Measurements from ENCODE around the gene INCENP.

The INCENP gene

GRCh38 chr11:62179995-62180394 is 56.2 kb downstream of the INCENP start:
- H3F3A ChIP-seq (ENCODE audit: insufficient read depth): no peaks in the 10 kb centered on the region
- no peak overlapping the region for H3K4me2 ChIP-seq (ENCODE audit: low read depth, low read length, poor library complexity, severe bottlenecking)
- no peaks in the 10 kb centered on the region for H3K79me2 ChIP-seq (ENCODE audit: insufficient read depth, low read length)
- H4K20me1 ChIP-seq (ENCODE audit: low read depth, low read length): no peaks in the 10 kb centered on the region
- no peak overlapping the region for H3K4me3 ChIP-seq (ENCODE audit: insufficient read depth, low read length, poor library complexity, severe bottlenecking)
- no peaks in the 10 kb centered on the region for H3K9me3 ChIP-seq (ENCODE audit: insufficient read depth, low read length)
- TF ChIP-seq CTCF (IDR thresholded peaks at IDR 0.05; ENCODE audit: insufficient read depth, low read length, poor library complexity, severe bottlenecking): no peak
- TF ChIP-seq EZH2phosphoT487 (conservative IDR thresholded peaks at IDR 0.05; ENCODE audit: low read length): no peak
- H3K36me3 ChIP-seq (ENCODE audit: low read length): no peaks in the 10 kb centered on the region
- no peak overlapping the region for H3K9ac ChIP-seq (ENCODE audit: low read length)
- H3K9me2 ChIP-seq (replicated peaks; ENCODE audit: insufficient read depth, low read length): no peaks in the 10 kb centered on the region
- H2AFZ ChIP-seq (ENCODE audit: low read depth, low read length, severe bottlenecking): no peak overlapping the region
- H3K27me3 ChIP-seq (ENCODE audit: low read length): no peaks in the 10 kb centered on the region; the same call in none of the 2 replicates
- no peak overlapping the region for H3K27ac ChIP-seq (ENCODE audit: low read depth, low read length)

GRCh38 chr11:62181097-62181496 is 57.3 kb downstream of the INCENP start:
- no peak overlapping the region for H3K9ac ChIP-seq (ENCODE audit: low read length)
- H3K4me2 ChIP-seq (ENCODE audit: low read depth, low read length, poor library complexity, severe bottlenecking): no peak overlapping the region
- no peak overlapping the region for H3K4me3 ChIP-seq (ENCODE audit: insufficient read depth, low read length, poor library complexity, severe bottlenecking)
- H3K27ac ChIP-seq (ENCODE audit: low read depth, low read length): no peak overlapping the region
- H3F3A ChIP-seq (ENCODE audit: insufficient read depth): no peaks in the 10 kb centered on the region
- H3K9me3 ChIP-seq (ENCODE audit: insufficient read depth, low read length): no peaks in the 10 kb centered on the region
- no peaks in the 10 kb centered on the region for H3K79me2 ChIP-seq (ENCODE audit: insufficient read depth, low read length)
- no peak overlapping the region for H2AFZ ChIP-seq (ENCODE audit: low read depth, low read length, severe bottlenecking)
- H3K27me3 ChIP-seq (ENCODE audit: low read length): no peaks in the 10 kb centered on the region; the same call in 1 of the 2 replicates
- H3K9me2 ChIP-seq (replicated peaks; ENCODE audit: insufficient read depth, low read length): no peaks in the 10 kb centered on the region
- TF ChIP-seq EZH2phosphoT487 (conservative IDR thresholded peaks at IDR 0.05; ENCODE audit: low read length) (no peak), CTCF (IDR thresholded peaks at IDR 0.05; ENCODE audit: insufficient read depth, low read length, poor library complexity, severe bottlenecking) (no peak)
- H4K20me1 ChIP-seq (ENCODE audit: low read depth, low read length): no peaks in the 10 kb centered on the region
- H3K36me3 ChIP-seq (ENCODE audit: low read length): no peaks in the 10 kb centered on the region

- H3K9me2 ChIP-seq (replicated peaks; ENCODE audit: insufficient read depth, low read length): no peaks in the 10 kb centered on the region
- no peaks in the 10 kb centered on the region for H3F3A ChIP-seq (ENCODE audit: insufficient read depth)
- no peak overlapping the region for H3K4me2 ChIP-seq (ENCODE audit: low read depth, low read length, poor library complexity, severe bottlenecking)
- no peak overlapping the region for H3K4me3 ChIP-seq (ENCODE audit: insufficient read depth, low read length, poor library complexity, severe bottlenecking)
- H3K79me2 ChIP-seq (ENCODE audit: insufficient read depth, low read length): no peaks in the 10 kb centered on the region
- no peak overlapping the region for H3K27ac ChIP-seq (ENCODE audit: low read depth, low read length)
- no peak overlapping the region for H2AFZ ChIP-seq (ENCODE audit: low read depth, low read length, severe bottlenecking)
- no peaks in the 10 kb centered on the region; the same call in 1 of the 2 replicates for H3K27me3 ChIP-seq (ENCODE audit: low read length)
- TF ChIP-seq EZH2phosphoT487 (conservative IDR thresholded peaks at IDR 0.05; ENCODE audit: low read length) (no peak), CTCF (IDR thresholded peaks at IDR 0.05; ENCODE audit: insufficient read depth, low read length, poor library complexity, severe bottlenecking) (no peak)
- no peak overlapping the region for H3K9ac ChIP-seq (ENCODE audit: low read length)
- no peaks in the 10 kb centered on the region for H3K36me3 ChIP-seq (ENCODE audit: low read length)
- H4K20me1 ChIP-seq (ENCODE audit: low read depth, low read length): no peaks in the 10 kb centered on the region
- no peaks in the 10 kb centered on the region for H3K9me3 ChIP-seq (ENCODE audit: insufficient read depth, low read length)
Measured at GRCh38 chr11:62182147-62182891, 58.5 kb downstream of the INCENP start.
